OCI-LY1 (cell line): ENCODE data around the gene SEPTIN14.

ENCODE experiments used
- EZH2 ChIP-seq: fragments of 200-600 bp; sonication (generic), shearing (Covaris generic); IDR thresholded peaks from 2 replicates; pipeline ENCODE4 v1.8.0; 2017; ENCODE audit warnings: borderline replicate concordance, mixed run types, mild to moderate bottlenecking, antibody characterized with exemption, low read length, moderate library complexity, mixed read lengths
- TF ChIP-seq, protein P1 (sequence below): fragments of 200-600 bp; sonication (generic), shearing (Covaris generic); IDR thresholded peaks from 2 replicates; pipeline ENCODE4 v1.5.1; 2017; ENCODE audit warnings: mild to moderate bottlenecking, antibody characterized with exemption, low read length, moderate library complexity, mixed read lengths

DNA sequence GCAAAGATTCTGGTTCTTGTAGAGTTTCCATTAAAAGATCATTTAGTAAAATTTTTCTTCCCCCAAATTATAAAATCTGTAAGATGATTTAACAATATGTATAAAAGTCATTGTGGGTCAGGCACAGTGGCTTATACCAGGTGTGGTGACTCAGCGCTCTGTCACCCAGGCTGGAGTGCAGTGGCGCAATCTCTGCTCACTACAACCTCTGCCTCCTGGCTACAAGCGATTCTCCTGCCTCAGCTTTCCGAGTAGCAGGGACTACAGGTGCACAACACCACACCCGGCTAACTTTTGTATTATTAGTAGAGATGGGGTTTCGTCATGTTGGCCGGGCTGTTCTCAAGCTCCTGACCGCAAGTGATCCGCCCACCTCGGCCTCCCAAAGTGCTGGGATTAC lies 68.0 kb downstream of the SEPTIN14 start:
- no peak for TF ChIP-seq EZH2
- TF ChIP-seq, protein P1, sequence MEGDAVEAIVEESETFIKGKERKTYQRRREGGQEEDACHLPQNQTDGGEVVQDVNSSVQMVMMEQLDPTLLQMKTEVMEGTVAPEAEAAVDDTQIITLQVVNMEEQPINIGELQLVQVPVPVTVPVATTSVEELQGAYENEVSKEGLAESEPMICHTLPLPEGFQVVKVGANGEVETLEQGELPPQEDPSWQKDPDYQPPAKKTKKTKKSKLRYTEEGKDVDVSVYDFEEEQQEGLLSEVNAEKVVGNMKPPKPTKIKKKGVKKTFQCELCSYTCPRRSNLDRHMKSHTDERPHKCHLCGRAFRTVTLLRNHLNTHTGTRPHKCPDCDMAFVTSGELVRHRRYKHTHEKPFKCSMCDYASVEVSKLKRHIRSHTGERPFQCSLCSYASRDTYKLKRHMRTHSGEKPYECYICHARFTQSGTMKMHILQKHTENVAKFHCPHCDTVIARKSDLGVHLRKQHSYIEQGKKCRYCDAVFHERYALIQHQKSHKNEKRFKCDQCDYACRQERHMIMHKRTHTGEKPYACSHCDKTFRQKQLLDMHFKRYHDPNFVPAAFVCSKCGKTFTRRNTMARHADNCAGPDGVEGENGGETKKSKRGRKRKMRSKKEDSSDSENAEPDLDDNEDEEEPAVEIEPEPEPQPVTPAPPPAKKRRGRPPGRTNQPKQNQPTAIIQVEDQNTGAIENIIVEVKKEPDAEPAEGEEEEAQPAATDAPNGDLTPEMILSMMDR = no peak
